ENCODE results near the gene RPS26. TPM values are rescaled to one million over a fixed set of nuclear protein-coding genes. Genes with fewer than 3 reads are reported as not detected.

RPS26 gene
- total and polyA plus RNA-seq, 2 donors (not counting 3 experiments of a cell fraction or from before 2014, with no cell fraction given) = 57.3 to 1,847 TPM

DNA sequence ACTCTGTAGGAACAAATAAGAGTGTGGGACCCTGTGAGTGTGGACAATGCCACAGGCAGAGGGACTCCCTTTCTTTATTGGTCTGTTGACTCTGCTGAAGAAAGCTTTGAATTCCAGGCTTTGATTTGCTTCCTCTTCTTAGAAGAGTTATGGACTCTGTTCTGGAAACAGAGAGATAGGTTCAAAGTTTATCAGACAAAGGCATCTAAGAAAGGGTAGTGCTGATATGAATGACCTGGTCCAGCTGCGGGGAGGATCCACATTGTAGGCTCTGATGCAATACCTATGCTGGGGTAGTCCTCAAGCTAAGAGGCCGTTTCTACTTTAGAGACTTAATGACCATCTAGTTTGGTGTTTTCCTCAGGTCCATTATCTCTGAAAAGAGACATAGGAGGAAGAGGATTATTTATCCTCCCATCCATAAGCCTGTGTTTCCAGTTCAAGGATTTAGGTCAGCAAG is 31.6 kb upstream of the RPS26 start:
- peak; percentile 64 for FAIRE-seq
- no peak overlapping the region for H2AFZ ChIP-seq (ENCODE audit: low read depth, low read length)
- H3K27me3 ChIP-seq (ENCODE audit: control insufficient read depth in 2 of 2, insufficient read depth in 2 of 2, low read length in 2 of 2) = no peaks in the 10 kb centered on the region
- CTCF ChIA-PET = interaction anchor here (4.1 to 5.0 kb wide), 2 partner anchors 13 to 19 kb away, joined by 48 to 58 read pairs; partner anchors contain the start of gene SUOX
- no peak overlapping the region for H3K4me2 ChIP-seq (ENCODE audit: insufficient read depth, low read length)
- DNase-seq (ENCODE audit: low read depth, low spot score) = no peak
- no peaks in the 10 kb centered on the region for H3K36me3 ChIP-seq (ENCODE audit: control insufficient read depth in 2 of 2, extremely low read depth in 1 of 2, insufficient read depth in 2 of 2, low read length in 2 of 2)
- H3K27ac ChIP-seq (ENCODE audit: insufficient read depth, low read depth, low read length) = no peak overlapping the region
- no peaks in the 10 kb centered on the region for H4K20me1 ChIP-seq (replicated peaks; ENCODE audit: control insufficient read depth, extremely low read depth, insufficient read depth, low read length)
- dilution Hi-C loops (cut with MboI; ENCODE audit: extremely low pct_ligation_motif_present, low sequenced_read_pairs) (no loop called here), intact Hi-C loops (cut with micrococcal nuclease) (no loop called here)
- peaks cover 5% of the 10 kb centered on the region for H3K4me1 ChIP-seq (ENCODE audit: control insufficient read depth, extremely low read depth, insufficient read depth, low read length)
- no peak overlapping the region for H3K4me3 ChIP-seq (replicated peaks in 1 of 3; ENCODE audit: insufficient read depth in 1 of 3, low read depth in 1 of 3, low read length in 3 of 3)
- H3K9me3 ChIP-seq (replicated peaks; ENCODE audit: control insufficient read depth, insufficient read depth, low read length) = no peaks in the 10 kb centered on the region
- POLR2A ChIA-PET = no interaction called here
- TF ChIP-seq MYC (IDR thresholded peaks at IDR 0.05; ENCODE audit: low read depth, low read length) (no peak), GATA2 (IDR thresholded peaks at IDR 0.05; ENCODE audit: insufficient read depth, insufficient read length, low read depth, low read length) (no peak), EZH2 (IDR thresholded peaks at IDR 0.05; ENCODE audit: borderline replicate concordance, low read depth, low read length, severe bottlenecking) (no peak), JUN (IDR thresholded peaks at IDR 0.05; ENCODE audit: borderline replicate concordance, insufficient read depth, insufficient read length, low read depth) (no peak), POLR2AphosphoS5 (IDR thresholded peaks at IDR 0.05; ENCODE audit: insufficient read depth, low read depth, low read length) (no peak), FOS (IDR thresholded peaks at IDR 0.05; ENCODE audit: borderline replicate concordance, insufficient read depth, low read length) (no peak), POLR2A (IDR thresholded peaks at IDR 0.05; ENCODE audit: low read depth, low read length) (no peak), CTCF (IDR thresholded peaks at IDR 0.05; ENCODE audit: extremely low read depth in 1 of 2, insufficient read depth in 1 of 2, low read depth in 1 of 2, low read length in 2 of 2) (no peak)
- TF ChIP-seq, protein P1, sequence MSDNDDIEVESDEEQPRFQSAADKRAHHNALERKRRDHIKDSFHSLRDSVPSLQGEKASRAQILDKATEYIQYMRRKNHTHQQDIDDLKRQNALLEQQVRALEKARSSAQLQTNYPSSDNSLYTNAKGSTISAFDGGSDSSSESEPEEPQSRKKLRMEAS (IDR thresholded peaks at IDR 0.05; ENCODE audit: insufficient read depth, insufficient read length) = no peak
- no peaks in the 10 kb centered on the region for H3K9me1 ChIP-seq (replicated peaks; ENCODE audit: control insufficient read depth, extremely low read depth, insufficient read depth, low read length)
- BruUV-seq (replicated peaks) = no TSS peak
- no peaks in the 10 kb centered on the region for H3K79me2 ChIP-seq (ENCODE audit: control insufficient read depth, insufficient read depth, low read length)
- H3K9ac ChIP-seq (replicated peaks; ENCODE audit: extremely low read depth, insufficient read depth, low read length) = no peak overlapping the region

Data from endothelial cell of umbilical vein (primary cell).